ENCODE measurements around the gene CUL4A.

CUL4A gene

DNA sequence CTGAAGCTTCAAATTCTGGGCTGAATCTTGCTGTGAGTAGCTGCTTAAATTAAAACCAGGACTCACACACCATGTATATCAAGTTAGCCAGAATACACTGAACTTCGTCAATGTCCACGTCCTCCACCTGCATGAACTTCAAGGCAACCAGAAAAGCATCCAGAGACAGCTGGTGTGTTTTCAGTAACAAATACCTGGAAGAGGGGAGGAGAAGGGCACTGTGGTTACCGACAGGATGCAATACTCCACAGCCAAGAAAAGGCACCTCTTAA, 30.6 kb upstream of the CUL4A start:
- ATAC-seq = peak; percentile 58; the same call in 1 of the 3 replicates
- TF ChIP-seq SNAI2 (CRISPR knock-in tag; IDR thresholded peaks at IDR 0.05) (0 out of 2 replicates have a peak, but pooled peaks have one; percentile 3), CSRNP3 (CRISPR knock-in tag; IDR thresholded peaks at IDR 0.05) (no peak)

GRCh38 chr13:113179374-113180230, 29.8 kb upstream of the CUL4A start:
- TF ChIP-seq ARNTL (CRISPR knock-in tag; IDR thresholded peaks at IDR 0.05; ENCODE audit: borderline replicate concordance, low read depth) (no peak), TCF4 (CRISPR knock-in tag; IDR thresholded peaks at IDR 0.05; ENCODE audit: borderline replicate concordance) (no peak), TSHZ2 (CRISPR knock-in tag; IDR thresholded peaks at IDR 0.05) (no peak), OSR1 (CRISPR knock-in tag; IDR thresholded peaks at IDR 0.05) (no peak), TOX (CRISPR knock-in tag; IDR thresholded peaks at IDR 0.05; ENCODE audit: borderline replicate concordance) (no peak), CSDC2 (CRISPR knock-in tag; IDR thresholded peaks at IDR 0.05) (no peak), PPARA (CRISPR knock-in tag; IDR thresholded peaks at IDR 0.05; ENCODE audit: borderline replicate concordance) (no peak), GLIS3 (CRISPR knock-in tag; IDR thresholded peaks at IDR 0.05) (no peak), ISL1 (CRISPR knock-in tag; IDR thresholded peaks at IDR 0.05) (no peak), ZC3H10 (CRISPR knock-in tag; IDR thresholded peaks at IDR 0.05) (no peak), CSRNP3 (CRISPR knock-in tag; IDR thresholded peaks at IDR 0.05) (no peak), ZNF70 (CRISPR knock-in tag; IDR thresholded peaks at IDR 0.05) (no peak), SNAI2 (CRISPR knock-in tag; IDR thresholded peaks at IDR 0.05) (no peak)
- ATAC-seq = no peak

GRCh38 chr13:113182046-113182445, 27.4 kb upstream of the CUL4A start:
- TF ChIP-seq ZNF70 (CRISPR knock-in tag; IDR thresholded peaks at IDR 0.05) (no peak), BACH2 (CRISPR knock-in tag; IDR thresholded peaks at IDR 0.05; ENCODE audit: borderline replicate concordance) (no peak), GLIS3 (CRISPR knock-in tag; IDR thresholded peaks at IDR 0.05) (no peak), TSHZ2 (CRISPR knock-in tag; IDR thresholded peaks at IDR 0.05) (no peak), RARB (CRISPR knock-in tag; IDR thresholded peaks at IDR 0.05) (no peak), SNAI2 (CRISPR knock-in tag; IDR thresholded peaks at IDR 0.05) (no peak), ARNTL (CRISPR knock-in tag; IDR thresholded peaks at IDR 0.05; ENCODE audit: borderline replicate concordance, low read depth) (no peak), ESRRG (CRISPR knock-in tag; IDR thresholded peaks at IDR 0.05) (no peak), ZFP3 (CRISPR knock-in tag; IDR thresholded peaks at IDR 0.05) (no peak), CSRNP3 (CRISPR knock-in tag; IDR thresholded peaks at IDR 0.05) (no peak), ZC3H10 (CRISPR knock-in tag; IDR thresholded peaks at IDR 0.05) (no peak), CSDC2 (CRISPR knock-in tag; IDR thresholded peaks at IDR 0.05) (no peak), CREB5 (CRISPR knock-in tag; IDR thresholded peaks at IDR 0.05; ENCODE audit: low read depth) (no peak)
- TF ChIP-seq, protein P1, sequence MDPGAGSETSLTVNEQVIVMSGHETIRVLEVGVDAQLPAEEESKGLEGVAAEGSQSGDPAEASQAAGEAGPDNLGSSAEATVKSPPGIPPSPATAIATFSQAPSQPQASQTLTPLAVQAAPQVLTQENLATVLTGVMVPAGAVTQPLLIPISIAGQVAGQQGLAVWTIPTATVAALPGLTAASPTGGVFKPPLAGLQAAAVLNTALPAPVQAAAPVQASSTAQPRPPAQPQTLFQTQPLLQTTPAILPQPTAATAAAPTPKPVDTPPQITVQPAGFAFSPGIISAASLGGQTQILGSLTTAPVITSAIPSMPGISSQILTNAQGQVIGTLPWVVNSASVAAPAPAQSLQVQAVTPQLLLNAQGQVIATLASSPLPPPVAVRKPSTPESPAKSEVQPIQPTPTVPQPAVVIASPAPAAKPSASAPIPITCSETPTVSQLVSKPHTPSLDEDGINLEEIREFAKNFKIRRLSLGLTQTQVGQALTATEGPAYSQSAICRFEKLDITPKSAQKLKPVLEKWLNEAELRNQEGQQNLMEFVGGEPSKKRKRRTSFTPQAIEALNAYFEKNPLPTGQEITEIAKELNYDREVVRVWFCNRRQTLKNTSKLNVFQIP (CRISPR knock-in tag; IDR thresholded peaks at IDR 0.05; ENCODE audit: borderline replicate concordance, low read depth) = no peak
- no peak for ATAC-seq

Data from SK-N-SH treated with all-trans-retinoic acid at 6 μM for 48 hours (cell line).